Activated T-helper 1 cell treated with anti-CD3 and anti-CD28 coated beads, Interleukin-12 subunit alpha, Interleukin-12 subunit beta, Interleukin-2, Interleukin-4 antibody, amounts not matched to agents 30 ng/mL and 10 ng/mL and 1 ng/mL, durations not matched to agents 14 hours and 24 hours and 36 hours (primary cell): Measurements from ENCODE around the gene THRB. TPM values are rescaled to one million over a fixed set of nuclear protein-coding genes. Genes with fewer than 3 reads are reported as not detected.

Experiments used
- DNase-seq: peaks from one replicate; pipeline ENCODE4 v3.0.0; 2021; ENCODE audit warnings: low spot score
- H3K27ac Mint-ChIP-seq: one replicate; pipeline ENCODE4 v1.8.0; 2021; ENCODE audit warnings: mild to moderate bottlenecking, mixed read lengths
- H3K27me3 Mint-ChIP-seq: one replicate; pipeline ENCODE4 v1.8.0; 2022; ENCODE audit warnings: mild to moderate bottlenecking, moderate library complexity, mixed read lengths; ENCODE audit not compliant: insufficient read depth
- H3K36me3 Mint-ChIP-seq: one replicate; pipeline ENCODE4 v1.8.0; 2021; ENCODE audit warnings: low read depth, mixed read lengths
- H3K4me1 Mint-ChIP-seq: one replicate; pipeline ENCODE4 v1.8.0; 2021; ENCODE audit warnings: low read depth, mixed read lengths
- H3K4me3 Mint-ChIP-seq: one replicate; pipeline ENCODE4 v1.8.0; 2021; ENCODE audit warnings: mild to moderate bottlenecking, moderate library complexity, mixed read lengths
- H3K9me3 Mint-ChIP-seq: one replicate; pipeline ENCODE4 v1.8.0; 2021; ENCODE audit warnings: mixed read lengths
- intact Hi-C: fragments of 100-400 bp; cut with micrococcal nuclease; formaldehyde crosslinking; loops from one replicate; pipeline ENCODE4 v1.15.1; 2024
- total RNA-seq: library from RNA; stranded (reverse); gene quantifications from 2 replicates; pipeline ENCODE4 v1.2.3, GENCODE V29; 2022

The THRB gene
- total RNA-seq, 1 donor from 2014 or later = not detected

DNA sequence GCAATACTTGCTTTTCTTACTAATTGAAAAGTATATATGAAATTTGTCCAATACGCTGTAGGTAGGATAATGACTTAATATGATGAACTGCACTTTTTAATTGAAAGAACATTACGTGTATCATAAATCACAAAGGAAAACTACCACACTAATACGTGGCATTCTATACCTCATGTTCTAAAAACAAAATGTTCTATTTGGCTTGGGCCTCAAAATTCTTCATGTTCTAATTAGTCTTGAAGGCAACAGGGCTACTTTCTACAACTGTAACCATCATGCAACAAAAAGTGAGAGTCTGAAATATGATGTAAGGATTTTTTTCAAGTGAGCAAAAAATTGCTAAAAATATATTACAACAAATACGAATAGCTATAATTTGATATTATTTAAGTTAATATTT lies 19.8 kb downstream of the THRB start:
- no peak for DNase-seq
- Mint-ChIP-seq H3K4me3 (no peak overlapping the region), H3K27me3 (no peaks in the 10 kb centered on the region), H3K36me3 (no peaks in the 10 kb centered on the region), H3K9me3 (no peaks in the 10 kb centered on the region), H3K27ac (no peak overlapping the region), H3K4me1 (no peaks in the 10 kb centered on the region)
- intact Hi-C loops = no loop called here

DNA sequence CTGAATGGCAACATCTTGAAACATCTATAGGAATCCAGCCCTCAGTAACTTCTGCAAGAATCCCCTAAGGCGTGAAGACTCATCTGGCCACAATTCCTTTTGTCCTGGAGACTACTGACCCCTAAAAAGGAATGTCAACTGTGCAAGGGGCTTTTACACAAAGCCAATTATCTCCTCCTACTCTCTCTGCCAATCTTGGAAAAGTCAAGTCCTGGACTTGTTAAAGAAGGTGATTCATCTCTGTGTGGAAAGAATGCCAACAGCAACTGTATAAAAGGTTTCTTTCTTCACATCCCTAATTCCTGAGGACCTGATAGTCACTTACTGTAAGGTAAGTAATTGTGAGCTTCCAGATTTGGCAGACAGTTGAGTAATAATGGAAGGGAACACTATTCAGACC lies 22.3 kb downstream of the THRB start:
- Mint-ChIP-seq H3K27me3 (no peaks in the 10 kb centered on the region), H3K27ac (no peak overlapping the region), H3K4me1 (no peaks in the 10 kb centered on the region), H3K9me3 (no peaks in the 10 kb centered on the region), H3K4me3 (no peak overlapping the region), H3K36me3 (no peaks in the 10 kb centered on the region)
- intact Hi-C loops = no loop called here
- no peak for DNase-seq

DNA sequence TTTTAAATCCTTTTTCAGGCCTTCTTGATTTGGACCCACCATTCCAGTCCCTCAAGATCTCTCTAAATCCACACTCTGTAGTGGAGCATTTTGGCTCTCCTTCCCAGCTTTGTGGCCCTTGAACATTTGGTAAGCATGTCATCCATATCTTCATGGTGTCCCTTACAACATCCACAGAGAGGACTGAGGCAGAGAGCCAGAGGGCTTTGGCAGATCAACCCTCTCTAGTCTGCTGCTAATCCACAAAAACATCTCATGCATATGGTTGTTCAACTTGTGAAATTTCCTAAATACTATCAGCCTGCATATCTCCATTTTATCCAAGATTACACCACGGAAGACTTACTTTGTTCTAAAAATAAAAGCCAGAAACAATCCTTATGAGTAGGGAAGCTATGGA lies 23.2 kb downstream of the THRB start:
- H3K36me3 Mint-ChIP-seq = no peaks in the 10 kb centered on the region
- H3K9me3 Mint-ChIP-seq = no peaks in the 10 kb centered on the region
- no peak overlapping the region for H3K27ac Mint-ChIP-seq
- H3K4me1 Mint-ChIP-seq = no peaks in the 10 kb centered on the region
- intact Hi-C loops = no loop called here
- no peak for DNase-seq
- no peaks in the 10 kb centered on the region for H3K27me3 Mint-ChIP-seq
- H3K4me3 Mint-ChIP-seq = no peak overlapping the region

DNA sequence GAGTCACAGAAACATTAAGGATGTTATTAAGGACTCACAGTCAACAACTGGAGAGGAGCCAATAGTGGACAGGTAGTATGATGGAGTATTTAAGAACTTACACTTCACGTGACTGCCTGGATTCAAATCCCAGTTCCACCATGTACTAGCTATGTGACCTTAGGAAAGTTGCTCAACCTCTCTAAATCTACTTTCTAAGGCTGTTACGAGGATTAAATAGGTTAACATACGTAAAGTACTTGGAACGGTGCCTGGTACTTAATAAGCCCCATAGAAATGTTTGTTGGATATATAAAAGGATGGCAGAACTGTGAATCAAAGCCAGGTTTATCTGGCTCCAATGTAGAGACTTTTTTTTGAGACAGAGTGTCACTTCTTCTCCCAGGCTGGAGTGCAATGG lies 24.4 kb downstream of the THRB start:
- H3K9me3 Mint-ChIP-seq = no peaks in the 10 kb centered on the region
- no peak overlapping the region for H3K4me3 Mint-ChIP-seq
- no peak overlapping the region for H3K27ac Mint-ChIP-seq
- intact Hi-C loops = no loop called here
- H3K27me3 Mint-ChIP-seq = no peaks in the 10 kb centered on the region
- no peaks in the 10 kb centered on the region for H3K4me1 Mint-ChIP-seq
- DNase-seq = no peak
- H3K36me3 Mint-ChIP-seq = no peaks in the 10 kb centered on the region

DNA sequence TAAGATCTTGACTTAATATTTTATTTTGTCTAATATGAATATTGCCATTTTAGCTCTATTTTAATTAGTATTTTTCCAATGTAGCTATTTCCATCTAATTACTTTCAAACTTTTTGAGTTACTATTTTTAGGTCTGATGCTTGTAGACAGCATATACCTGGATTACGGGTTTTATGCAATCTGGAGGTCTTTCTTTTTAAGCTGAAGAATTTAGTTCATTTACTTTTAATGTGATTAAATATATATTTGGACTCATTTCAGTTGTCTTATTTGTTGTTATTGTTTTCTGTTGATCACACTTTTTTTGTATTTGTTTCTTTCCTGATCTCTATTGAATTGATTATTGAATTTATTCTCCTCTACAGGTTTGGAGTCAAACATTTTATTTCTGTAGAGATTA lies 30.3 kb downstream of the THRB start:
- Mint-ChIP-seq H3K27ac (no peak overlapping the region), H3K36me3 (no peaks in the 10 kb centered on the region), H3K9me3 (no peaks in the 10 kb centered on the region), H3K4me3 (no peak overlapping the region), H3K27me3 (no peaks in the 10 kb centered on the region), H3K4me1 (no peaks in the 10 kb centered on the region)
- DNase-seq = no peak
- intact Hi-C loops = no loop called here

DNA sequence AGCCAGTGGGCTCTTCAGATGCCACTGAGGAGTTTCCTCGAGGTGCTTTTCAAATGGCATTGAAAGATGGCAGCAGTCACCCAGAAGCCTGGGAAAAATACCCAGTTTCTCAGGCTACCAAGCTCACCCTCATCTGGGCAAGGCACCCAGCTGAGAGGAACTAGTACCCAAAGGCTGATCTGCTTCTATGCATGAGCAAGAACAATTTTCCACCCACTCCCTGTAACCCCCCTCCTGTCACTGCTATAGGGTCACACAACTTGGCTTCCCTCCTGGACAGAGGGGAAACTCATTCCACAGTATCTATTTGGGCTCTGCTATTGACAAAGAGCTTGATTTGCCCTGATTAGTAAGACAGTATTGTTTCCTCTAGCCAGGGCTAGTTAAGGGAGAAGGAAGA lies 31.9 kb downstream of the THRB start:
- Mint-ChIP-seq H3K4me3 (no peak overlapping the region), H3K27me3 (no peaks in the 10 kb centered on the region), H3K4me1 (no peaks in the 10 kb centered on the region), H3K9me3 (no peaks in the 10 kb centered on the region), H3K36me3 (no peaks in the 10 kb centered on the region), H3K27ac (no peak overlapping the region)
- intact Hi-C loops = no loop called here
- no peak for DNase-seq

DNA sequence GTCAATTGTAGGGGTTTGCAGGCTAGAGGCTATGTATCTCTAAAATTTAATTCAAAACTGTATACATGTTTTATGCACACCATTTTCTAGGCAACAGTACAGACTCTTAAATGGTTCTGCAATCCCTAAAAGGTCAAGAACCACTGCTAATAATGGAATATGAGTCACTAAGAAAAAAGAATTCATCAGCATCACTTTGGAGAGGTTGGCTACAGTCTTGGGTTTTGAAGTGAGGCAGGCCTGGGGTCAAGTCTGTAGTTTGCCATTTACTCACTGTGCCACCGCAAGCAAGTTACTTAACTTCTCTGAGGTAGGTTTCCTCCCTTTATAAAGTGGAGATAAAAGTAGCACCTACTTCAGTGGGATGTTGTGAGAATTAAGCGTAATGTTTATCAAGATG lies 33.7 kb downstream of the THRB start:
- H3K9me3 Mint-ChIP-seq = no peaks in the 10 kb centered on the region
- no peak overlapping the region for H3K27ac Mint-ChIP-seq
- intact Hi-C loops = no loop called here
- H3K36me3 Mint-ChIP-seq = no peaks in the 10 kb centered on the region
- H3K4me3 Mint-ChIP-seq = no peak overlapping the region
- H3K27me3 Mint-ChIP-seq = no peaks in the 10 kb centered on the region
- H3K4me1 Mint-ChIP-seq = no peaks in the 10 kb centered on the region
- DNase-seq = no peak

DNA sequence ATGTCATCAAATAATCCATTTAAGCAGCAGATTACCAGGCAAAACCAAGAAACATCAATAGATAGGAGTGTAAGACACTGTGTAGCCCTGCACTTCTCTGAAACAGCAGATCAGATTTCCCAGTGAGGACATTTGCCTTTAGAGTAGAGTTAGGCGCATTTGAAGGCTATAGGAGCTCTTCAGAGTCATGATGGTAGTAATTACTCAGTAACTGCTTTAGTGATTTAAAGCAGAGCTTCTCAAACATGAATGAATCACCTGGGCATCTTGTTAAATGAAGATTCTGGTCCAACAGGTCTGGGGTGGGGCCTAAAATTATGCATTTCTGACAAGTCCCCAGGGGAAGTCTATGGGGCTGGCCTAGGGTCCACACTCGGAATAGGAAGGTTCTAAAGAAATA lies 36.9 kb downstream of the THRB start:
- H3K4me3 Mint-ChIP-seq = no peak overlapping the region
- intact Hi-C loops = no loop called here

GRCh38 chr3:24454856-24455255 lies 39.8 kb downstream of the THRB start:
- no peak for DNase-seq
- Mint-ChIP-seq H3K4me1 (no peaks in the 10 kb centered on the region), H3K27me3 (no peaks in the 10 kb centered on the region), H3K4me3 (no peak overlapping the region), H3K36me3 (no peaks in the 10 kb centered on the region), H3K9me3 (no peaks in the 10 kb centered on the region), H3K27ac (no peak overlapping the region)
- intact Hi-C loops = no loop called here

More for the DNA sequence above, 36.9 kb downstream of the THRB start:
- no peak overlapping the region for H3K27ac Mint-ChIP-seq
- no peak for DNase-seq
- no peaks in the 10 kb centered on the region for H3K36me3 Mint-ChIP-seq
- H3K9me3 Mint-ChIP-seq = no peaks in the 10 kb centered on the region
- H3K27me3 Mint-ChIP-seq = no peaks in the 10 kb centered on the region
- H3K4me1 Mint-ChIP-seq = no peaks in the 10 kb centered on the region

- H3K4me1 Mint-ChIP-seq = no peaks in the 10 kb centered on the region
Measured at GRCh38 chr3:24454393-24454792, 40.3 kb downstream of the THRB start.

DNA sequence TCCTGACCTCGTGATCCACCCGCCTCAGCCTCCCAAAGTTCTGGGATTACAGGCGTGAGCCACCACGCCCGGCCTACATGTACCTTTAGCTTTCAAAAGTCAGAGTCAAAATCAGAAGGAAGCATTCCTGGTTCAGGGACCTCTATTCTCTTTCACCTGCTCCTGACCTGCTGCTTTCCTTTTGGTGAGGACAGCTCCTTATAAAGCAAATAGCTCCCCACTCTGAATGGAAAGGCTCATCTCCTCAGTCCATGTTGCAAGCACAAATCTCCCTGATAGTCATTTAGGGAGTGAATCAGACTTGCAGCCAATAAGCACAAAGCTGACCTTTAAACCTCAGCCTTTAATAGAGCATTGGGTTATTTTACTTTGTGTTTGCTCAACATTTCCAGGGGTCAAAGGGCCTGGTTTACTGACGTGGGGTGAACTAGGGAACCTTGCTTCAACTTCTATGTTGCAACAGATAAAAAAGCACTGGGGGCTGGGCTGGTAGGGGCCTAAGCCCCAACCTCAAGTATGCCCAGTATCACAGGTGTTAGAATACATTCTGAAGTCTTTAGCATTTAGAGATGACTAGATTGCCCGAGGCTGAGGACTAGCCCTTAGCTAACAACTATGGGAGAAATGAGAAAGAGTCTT lies 43.1 kb downstream of the THRB start:
- no peak overlapping the region for H3K27ac Mint-ChIP-seq
- H3K27me3 Mint-ChIP-seq = no peaks in the 10 kb centered on the region
- DNase-seq = no peak
- H3K36me3 Mint-ChIP-seq = no peaks in the 10 kb centered on the region
- H3K4me3 Mint-ChIP-seq = no peak overlapping the region
- H3K9me3 Mint-ChIP-seq = no peaks in the 10 kb centered on the region
- intact Hi-C loops = no loop called here
- no peaks in the 10 kb centered on the region for H3K4me1 Mint-ChIP-seq

More at GRCh38 chr3:24454393-24454792, 40.3 kb downstream of the THRB start:
- H3K36me3 Mint-ChIP-seq = no peaks in the 10 kb centered on the region
- intact Hi-C loops = no loop called here
- H3K9me3 Mint-ChIP-seq = no peaks in the 10 kb centered on the region
- DNase-seq = no peak
- no peak overlapping the region for H3K27ac Mint-ChIP-seq
- no peak overlapping the region for H3K4me3 Mint-ChIP-seq
- no peaks in the 10 kb centered on the region for H3K27me3 Mint-ChIP-seq

DNA sequence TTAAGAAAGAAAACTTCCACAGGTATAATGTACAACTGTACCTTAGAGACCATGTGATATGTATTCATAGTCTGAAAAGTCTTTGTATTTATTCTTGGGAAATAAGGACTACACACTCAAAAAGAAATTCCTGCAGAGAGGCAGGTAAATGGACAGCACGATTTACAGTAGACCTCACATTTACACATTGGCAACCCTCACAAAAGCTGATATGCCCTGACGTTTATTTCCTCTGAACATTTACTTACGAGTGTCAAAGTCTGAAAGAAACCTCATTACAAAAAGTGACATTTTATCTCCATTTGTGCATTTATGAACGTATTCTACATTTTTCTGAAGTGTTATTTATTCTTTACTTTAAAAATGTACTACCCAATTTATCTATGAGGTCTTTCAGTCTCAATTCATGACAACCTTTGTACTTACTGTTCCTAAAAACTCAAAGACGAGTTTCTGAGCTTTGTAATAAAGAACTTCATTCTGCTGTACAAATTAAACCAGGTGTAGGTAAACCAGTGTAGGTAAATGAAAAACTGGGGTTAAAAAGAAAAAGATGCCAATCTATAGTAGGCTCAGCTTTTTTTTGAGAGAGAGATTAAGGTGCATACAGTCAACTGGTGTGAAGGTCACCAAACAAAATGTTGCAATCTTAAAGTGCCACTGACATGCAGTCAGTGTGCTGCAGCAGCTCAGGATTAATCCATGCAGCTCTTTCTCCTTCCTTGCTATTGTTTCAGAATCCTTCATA lies 44.3 kb downstream of the THRB start:
- no peak for DNase-seq
- Mint-ChIP-seq H3K4me3 (no peak overlapping the region), H3K27ac (no peak overlapping the region), H3K9me3 (no peaks in the 10 kb centered on the region), H3K36me3 (no peaks in the 10 kb centered on the region), H3K4me1 (no peaks in the 10 kb centered on the region), H3K27me3 (no peaks in the 10 kb centered on the region)
- intact Hi-C loops = no loop called here

GRCh38 chr3:24447836-24448235 lies 46.8 kb downstream of the THRB start:
- DNase-seq = no peak
- Mint-ChIP-seq H3K36me3 (no peaks in the 10 kb centered on the region), H3K27ac (no peak overlapping the region), H3K27me3 (no peaks in the 10 kb centered on the region), H3K9me3 (no peaks in the 10 kb centered on the region), H3K4me1 (no peaks in the 10 kb centered on the region), H3K4me3 (no peak overlapping the region)
- intact Hi-C loops = no loop called here

GRCh38 chr3:24446032-24446431 lies 48.6 kb downstream of the THRB start:
- Mint-ChIP-seq H3K4me3 (no peak overlapping the region), H3K9me3 (no peaks in the 10 kb centered on the region), H3K27ac (no peak overlapping the region), H3K4me1 (no peaks in the 10 kb centered on the region), H3K27me3 (no peaks in the 10 kb centered on the region), H3K36me3 (no peaks in the 10 kb centered on the region)
- DNase-seq = no peak
- intact Hi-C loops = no loop called here
